ENCODE data around the gene TRIM37.

TRIM37 gene

GRCh38 chr17:58996968-58997367 is 109.7 kb downstream of the TRIM37 start:
- no peaks in the 10 kb centered on the region for H3K36me3 ChIP-seq (ENCODE audit: insufficient read depth)
- H2AFZ ChIP-seq (ENCODE audit: low read depth), result no peak overlapping the region
- no peaks in the 10 kb centered on the region for H3K4me1 ChIP-seq (ENCODE audit: low read depth, poor library complexity, severe bottlenecking)
- H3K4me3 ChIP-seq (IDR thresholded peaks at IDR 0.05; ENCODE audit: insufficient read depth, low read depth, low read length), result no peak overlapping the region
- no peak overlapping the region for H3K9ac ChIP-seq
- H3K79me2 ChIP-seq (ENCODE audit: insufficient read depth, low read depth), result no peaks in the 10 kb centered on the region
- no peak overlapping the region for H3K4me2 ChIP-seq
- H3K27me3 ChIP-seq (ENCODE audit: insufficient read depth, low read depth), result no peaks in the 10 kb centered on the region
- TF ChIP-seq CTCF (conservative IDR thresholded peaks at IDR 0.05; ENCODE audit: low read depth, low read length), result no peak
- no peak overlapping the region for H3K27ac ChIP-seq
- no peaks in the 10 kb centered on the region for H4K20me1 ChIP-seq (ENCODE audit: insufficient read depth)

GRCh38 chr17:58995247-58995940 is 111.3 kb downstream of the TRIM37 start:
- no peak overlapping the region for H3K4me2 ChIP-seq
- no peak overlapping the region for H3K27ac ChIP-seq
- H3K4me3 ChIP-seq (IDR thresholded peaks at IDR 0.05; ENCODE audit: insufficient read depth, low read depth, low read length), result no peak overlapping the region
- no peak overlapping the region for H2AFZ ChIP-seq (ENCODE audit: low read depth)
- no peaks in the 10 kb centered on the region for H4K20me1 ChIP-seq (ENCODE audit: insufficient read depth)
- H3K36me3 ChIP-seq (ENCODE audit: insufficient read depth), result no peaks in the 10 kb centered on the region
- H3K79me2 ChIP-seq (ENCODE audit: insufficient read depth, low read depth), result no peaks in the 10 kb centered on the region
- no peaks in the 10 kb centered on the region for H3K27me3 ChIP-seq (ENCODE audit: insufficient read depth, low read depth)
- H3K4me1 ChIP-seq (ENCODE audit: low read depth, poor library complexity, severe bottlenecking), result no peaks in the 10 kb centered on the region
- H3K9ac ChIP-seq, result no peak overlapping the region
- no peak for TF ChIP-seq CTCF (conservative IDR thresholded peaks at IDR 0.05; ENCODE audit: low read depth, low read length)

GRCh38 chr17:58993311-58993710 is 113.4 kb downstream of the TRIM37 start:
- no peaks in the 10 kb centered on the region for H3K79me2 ChIP-seq (ENCODE audit: insufficient read depth, low read depth)
- H3K27me3 ChIP-seq (ENCODE audit: insufficient read depth, low read depth), result no peaks in the 10 kb centered on the region
- no peak overlapping the region for H3K4me3 ChIP-seq (IDR thresholded peaks at IDR 0.05; ENCODE audit: insufficient read depth, low read depth, low read length)
- H4K20me1 ChIP-seq (ENCODE audit: insufficient read depth), result no peaks in the 10 kb centered on the region
- H2AFZ ChIP-seq (ENCODE audit: low read depth), result no peak overlapping the region
- H3K4me1 ChIP-seq (ENCODE audit: low read depth, poor library complexity, severe bottlenecking), result no peaks in the 10 kb centered on the region
- H3K36me3 ChIP-seq (ENCODE audit: insufficient read depth), result no peaks in the 10 kb centered on the region
- TF ChIP-seq CTCF (conservative IDR thresholded peaks at IDR 0.05; ENCODE audit: low read depth, low read length), result no peak
- H3K4me2 ChIP-seq, result no peak overlapping the region
- H3K27ac ChIP-seq, result no peak overlapping the region
- H3K9ac ChIP-seq, result no peak overlapping the region

GRCh38 chr17:58991718-58992331 is 114.9 kb downstream of the TRIM37 start:
- no peak overlapping the region for H3K9ac ChIP-seq
- no peaks in the 10 kb centered on the region for H3K79me2 ChIP-seq (ENCODE audit: insufficient read depth, low read depth)
- no peaks in the 10 kb centered on the region for H3K27me3 ChIP-seq (ENCODE audit: insufficient read depth, low read depth)
- TF ChIP-seq CTCF (conservative IDR thresholded peaks at IDR 0.05; ENCODE audit: low read depth, low read length), result no peak
- H3K27ac ChIP-seq, result no peak overlapping the region
- no peak overlapping the region for H3K4me2 ChIP-seq
- no peaks in the 10 kb centered on the region for H3K36me3 ChIP-seq (ENCODE audit: insufficient read depth)
- H3K4me1 ChIP-seq (ENCODE audit: low read depth, poor library complexity, severe bottlenecking), result no peaks in the 10 kb centered on the region
- no peak overlapping the region for H3K4me3 ChIP-seq (IDR thresholded peaks at IDR 0.05; ENCODE audit: insufficient read depth, low read depth, low read length)
- H4K20me1 ChIP-seq (ENCODE audit: insufficient read depth), result no peaks in the 10 kb centered on the region
- no peak overlapping the region for H2AFZ ChIP-seq (ENCODE audit: low read depth)

All from KMS-11 (cell line).